Mucosa of rectum (tissue), 2 donors: Measurements from ENCODE around the gene CCDC122.

Source experiments
- H3K27ac ChIP-seq, 2 donors: one replicate each; pipeline ENCODE4 v1.7.0; 2013; ENCODE audit warnings: inconsistent platforms in 2 of 2, low read depth in 2 of 2, low read length in 2 of 2
- H3K27me3 ChIP-seq, 2 donors: one replicate each; pipeline ENCODE4 v1.7.0; 2013; ENCODE audit warnings: low read length in 2 of 2; ENCODE audit not compliant: control insufficient read depth in 2 of 2, insufficient read depth in 2 of 2
- H3K36me3 ChIP-seq, 2 donors: one replicate each; pipeline ENCODE4 v1.7.0; 2013; ENCODE audit warnings: low read length in 2 of 2; ENCODE audit not compliant: control insufficient read depth in 2 of 2, insufficient read depth in 2 of 2
- H3K4me1 ChIP-seq, 2 donors: one replicate each; pipeline ENCODE4 v1.7.0; 2013; ENCODE audit warnings: low read length in 2 of 2, mild to moderate bottlenecking in 1 of 2; ENCODE audit not compliant: control insufficient read depth in 2 of 2, insufficient read depth in 2 of 2
- H3K4me3 ChIP-seq, 2 donors: one replicate each; pipeline ENCODE4 v1.7.0; 2013; ENCODE audit warnings: low read length in 2 of 2
- H3K9ac ChIP-seq, 2 donors: one replicate each; pipeline ENCODE4 v1.7.0; 2013; ENCODE audit warnings: low read length in 2 of 2, low read depth in 1 of 2, mild to moderate bottlenecking in 1 of 2
- H3K9me3 ChIP-seq, 2 donors: one replicate each; pipeline ENCODE4 v1.7.0; 2013; ENCODE audit warnings: low read length in 2 of 2; ENCODE audit not compliant: control insufficient read depth in 2 of 2
- donor health status: healthy.
- donor health status: Normal muscosa, but diverticular disease.

Gene CCDC122

DNA sequence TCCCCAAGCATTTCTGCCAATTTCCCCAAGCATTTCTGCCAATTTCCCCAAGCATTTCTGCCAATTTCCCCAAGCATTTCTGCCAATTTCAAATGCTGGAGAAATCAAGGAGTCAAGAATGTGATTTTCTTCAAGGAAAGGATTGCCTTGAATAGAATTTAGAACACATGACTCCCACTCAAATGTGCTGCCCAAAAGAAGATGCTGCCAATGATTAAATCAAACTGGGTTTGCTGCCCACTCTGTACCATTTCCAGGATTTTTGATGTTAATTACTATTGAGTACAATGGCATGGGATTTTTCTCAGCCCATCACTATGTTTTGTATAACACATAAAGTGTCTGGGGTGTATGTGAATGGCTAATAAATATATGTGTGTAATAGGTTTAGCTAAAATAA, 70.9 kb downstream of the CCDC122 start:
- Histone ChIP-seq H3K9ac (no peak overlapping the region), H3K4me1 (no peaks in the 10 kb centered on the region), H3K36me3 (no peaks in the 10 kb centered on the region), H3K27me3 (no peaks in the 10 kb centered on the region), H3K4me3 (no peak overlapping the region), H3K27ac (no peak overlapping the region), H3K9me3 (no peaks in the 10 kb centered on the region)

- no peak overlapping the region for H3K9ac ChIP-seq
- no peaks in the 10 kb centered on the region for H3K36me3 ChIP-seq
- H3K27me3 ChIP-seq, result no peaks in the 10 kb centered on the region
- no peak overlapping the region for H3K27ac ChIP-seq
- H3K9me3 ChIP-seq, result no peaks in the 10 kb centered on the region
- no peaks in the 10 kb centered on the region for H3K4me1 ChIP-seq
- no peak overlapping the region for H3K4me3 ChIP-seq
Observed at GRCh38 chr13:43805681-43806128, 73.8 kb downstream of the CCDC122 start.

DNA sequence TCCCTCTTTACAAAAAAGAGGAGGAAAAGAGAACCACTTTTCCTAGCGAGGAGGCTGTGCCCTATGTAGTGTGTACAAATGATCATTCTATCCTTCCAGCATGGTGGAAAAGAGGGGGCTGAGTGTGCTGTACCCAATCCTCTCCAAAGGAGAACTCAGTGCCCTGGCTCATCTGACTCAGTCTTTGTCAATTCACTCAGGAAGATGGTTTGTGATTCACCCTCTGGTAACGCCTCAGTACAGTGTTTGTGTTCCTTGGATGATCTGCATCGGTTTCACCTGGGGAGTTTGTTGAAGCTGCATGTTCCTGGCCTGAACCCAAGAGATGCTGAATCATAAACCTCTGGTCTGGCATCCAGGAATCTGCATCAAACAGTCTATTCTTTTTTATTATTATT, 74.5 kb downstream of the CCDC122 start:
- Histone ChIP-seq H3K9me3 (no peaks in the 10 kb centered on the region), H3K27me3 (no peaks in the 10 kb centered on the region), H3K36me3 (no peaks in the 10 kb centered on the region), H3K27ac (no peak overlapping the region), H3K4me1 (no peaks in the 10 kb centered on the region), H3K4me3 (no peak overlapping the region), H3K9ac (no peak overlapping the region)

- no peaks in the 10 kb centered on the region for H3K4me1 ChIP-seq
- H3K36me3 ChIP-seq, result no peaks in the 10 kb centered on the region
- H3K9ac ChIP-seq, result no peak overlapping the region
- H3K9me3 ChIP-seq, result no peaks in the 10 kb centered on the region
- H3K4me3 ChIP-seq, result no peak overlapping the region
- no peak overlapping the region for H3K27ac ChIP-seq
- no peaks in the 10 kb centered on the region for H3K27me3 ChIP-seq
Observed at GRCh38 chr13:43804461-43805070, 75.0 kb downstream of the CCDC122 start.

- no peaks in the 10 kb centered on the region for H3K9me3 ChIP-seq
- no peak overlapping the region for H3K27ac ChIP-seq
- no peak overlapping the region for H3K9ac ChIP-seq
- H3K4me3 ChIP-seq, result no peak overlapping the region
- H3K4me1 ChIP-seq, result no peaks in the 10 kb centered on the region
- no peaks in the 10 kb centered on the region for H3K27me3 ChIP-seq
- no peaks in the 10 kb centered on the region for H3K36me3 ChIP-seq
Observed at GRCh38 chr13:43802511-43802910, 77.0 kb downstream of the CCDC122 start.

DNA sequence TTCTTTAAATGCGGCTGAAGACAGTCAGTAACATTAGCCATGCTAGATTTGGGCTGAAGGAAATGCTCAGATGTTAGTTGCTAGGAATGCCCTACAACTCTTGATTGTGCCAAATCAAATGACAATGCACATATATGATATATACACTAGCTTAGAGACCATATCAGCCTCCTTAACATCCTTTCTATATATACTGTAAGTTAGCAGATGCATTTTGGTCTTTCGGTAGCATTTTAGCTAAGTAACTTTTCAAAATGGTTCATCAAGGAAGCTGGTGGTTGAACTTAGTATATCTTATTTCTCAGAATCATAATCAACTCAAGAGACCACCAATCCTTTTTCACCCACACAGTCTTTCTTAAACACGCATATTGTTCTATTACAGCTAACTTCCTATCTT, 78.7 kb downstream of the CCDC122 start:
- Histone ChIP-seq H3K4me3 (no peak overlapping the region), H3K36me3 (no peaks in the 10 kb centered on the region), H3K9me3 (no peaks in the 10 kb centered on the region), H3K9ac (no peak overlapping the region), H3K27me3 (no peaks in the 10 kb centered on the region), H3K4me1 (no peaks in the 10 kb centered on the region), H3K27ac (no peak overlapping the region)

DNA sequence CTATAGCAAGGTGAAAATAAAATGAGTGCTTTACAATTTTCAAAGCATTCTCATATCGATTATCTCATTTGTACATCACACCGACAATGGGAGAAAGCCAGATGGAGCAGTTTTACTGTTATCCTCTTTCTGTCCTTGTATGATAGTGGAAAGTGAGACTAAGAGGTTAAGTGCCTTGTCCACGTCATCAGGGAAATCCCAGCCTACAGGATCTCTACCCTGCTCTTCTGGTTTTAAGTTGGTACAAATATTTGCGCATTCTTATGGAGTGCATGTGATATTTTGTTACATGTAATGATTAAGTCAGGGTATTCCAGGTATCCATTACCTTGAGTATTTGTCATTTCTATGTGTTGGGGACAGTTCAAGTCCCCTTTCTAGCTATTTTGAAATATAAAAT, 80.3 kb downstream of the CCDC122 start:
- Histone ChIP-seq H3K9ac (no peak overlapping the region), H3K4me3 (no peak overlapping the region), H3K9me3 (no peaks in the 10 kb centered on the region), H3K27me3 (no peaks in the 10 kb centered on the region), H3K4me1 (no peaks in the 10 kb centered on the region), H3K27ac (no peak overlapping the region), H3K36me3 (no peaks in the 10 kb centered on the region)

DNA sequence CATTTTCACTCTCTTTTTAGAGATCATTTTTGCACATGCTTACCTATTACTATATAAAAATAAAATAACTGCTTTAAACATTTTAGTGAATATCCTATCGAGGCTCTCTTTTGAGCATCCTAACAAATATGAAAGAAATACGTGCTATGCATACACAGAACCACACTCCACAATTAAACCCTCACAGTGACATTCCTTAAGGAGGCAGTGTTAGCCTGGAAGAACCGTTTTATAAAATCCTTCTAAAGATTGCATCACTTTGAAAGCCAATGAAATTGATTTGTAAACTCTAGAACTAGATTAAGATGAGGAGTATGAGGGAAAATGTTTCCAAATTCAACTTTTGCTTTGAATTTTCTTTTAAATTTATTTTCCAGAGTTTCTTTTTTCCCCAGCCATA, 81.7 kb downstream of the CCDC122 start:
- H3K4me1 ChIP-seq, result no peaks in the 10 kb centered on the region
- no peaks in the 10 kb centered on the region for H3K9me3 ChIP-seq
- no peak overlapping the region for H3K27ac ChIP-seq
- H3K4me3 ChIP-seq, result no peak overlapping the region
- H3K9ac ChIP-seq, result no peak overlapping the region
- no peaks in the 10 kb centered on the region for H3K36me3 ChIP-seq
- no peaks in the 10 kb centered on the region for H3K27me3 ChIP-seq

- Histone ChIP-seq H3K36me3 (no peaks in the 10 kb centered on the region), H3K4me1 (no peaks in the 10 kb centered on the region), H3K27ac (no peak overlapping the region), H3K9ac (no peak overlapping the region), H3K4me3 (no peak overlapping the region), H3K27me3 (no peaks in the 10 kb centered on the region), H3K9me3 (no peaks in the 10 kb centered on the region)
Observed at GRCh38 chr13:43797159-43797558, 82.4 kb downstream of the CCDC122 start.

- Histone ChIP-seq H3K9me3 (no peaks in the 10 kb centered on the region), H3K4me3 (no peak overlapping the region), H3K27me3 (no peaks in the 10 kb centered on the region), H3K36me3 (no peaks in the 10 kb centered on the region), H3K4me1 (no peaks in the 10 kb centered on the region), H3K9ac (no peak overlapping the region), H3K27ac (no peak overlapping the region)
Observed at GRCh38 chr13:43794416-43794815, 85.1 kb downstream of the CCDC122 start.
